T-helper 1 cell (primary cell): ENCODE data around the gene GPR158.

Experiments used
- DNase-seq, 5 donors: peaks; one replicate each; pipeline ENCODE4 v3.0.0-alpha.2; 2012 to 2020

GPR158 gene

GRCh38 chr10:25198151-25198550, 23.4 kb downstream of the GPR158 start:
- DNase-seq = no peak

- DNase-seq = no peak
Observed at GRCh38 chr10:25206693-25207414, 32.1 kb downstream of the GPR158 start.

- DNase-seq = no peak
Observed at GRCh38 chr10:25209618-25210017, 34.8 kb downstream of the GPR158 start.

GRCh38 chr10:25210265-25210664, 35.5 kb downstream of the GPR158 start:
- DNase-seq = no peak

- no peak for DNase-seq
Observed at GRCh38 chr10:25220156-25220555, 45.4 kb downstream of the GPR158 start.

GRCh38 chr10:25222085-25222660, 47.4 kb downstream of the GPR158 start:
- no peak for DNase-seq

DNA sequence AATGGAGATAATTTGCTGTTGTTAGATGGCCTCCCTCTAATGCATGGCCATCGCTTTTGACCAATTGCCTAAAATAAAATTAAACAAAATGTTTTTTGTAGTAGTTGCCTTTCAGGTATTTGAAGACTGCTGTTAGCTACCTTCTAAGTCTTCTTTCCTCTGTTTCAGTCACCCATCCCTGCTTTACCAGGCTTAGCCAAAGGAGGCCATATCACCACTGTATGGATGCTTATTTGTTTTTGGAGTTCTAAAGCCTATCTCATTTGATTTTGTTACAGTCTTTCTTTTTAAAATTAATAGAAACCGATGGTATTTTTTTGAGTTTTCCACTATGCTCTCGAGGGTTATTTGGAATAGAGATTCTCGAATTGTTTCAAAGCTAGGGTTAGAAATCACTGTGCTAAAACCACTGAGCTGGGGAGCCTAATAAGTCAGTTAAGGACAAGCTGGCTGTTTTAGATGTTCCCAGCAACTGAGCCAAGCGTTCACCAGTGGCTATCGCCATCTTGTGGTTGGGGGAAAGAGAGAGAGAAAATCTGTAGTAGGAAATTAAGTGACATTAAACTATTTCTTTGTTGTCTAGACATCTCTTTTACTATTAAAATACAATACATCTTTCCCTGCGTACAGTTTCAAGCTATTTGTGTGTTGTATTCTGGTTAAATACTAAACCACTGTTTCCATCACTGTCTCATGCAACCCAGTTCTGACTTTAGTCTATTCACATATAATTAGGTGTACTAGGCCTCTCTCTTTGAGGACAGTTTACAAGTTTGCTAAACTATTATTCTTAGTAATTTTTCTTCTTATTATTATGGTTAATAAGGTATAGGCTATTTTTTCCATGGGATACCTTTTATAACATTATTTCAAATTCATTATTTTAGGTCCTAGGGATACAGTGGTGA, 52.2 kb downstream of the GPR158 start:
- DNase-seq = no peak

GRCh38 chr10:25231751-25232150, 57.0 kb downstream of the GPR158 start:
- DNase-seq = no peak

DNA sequence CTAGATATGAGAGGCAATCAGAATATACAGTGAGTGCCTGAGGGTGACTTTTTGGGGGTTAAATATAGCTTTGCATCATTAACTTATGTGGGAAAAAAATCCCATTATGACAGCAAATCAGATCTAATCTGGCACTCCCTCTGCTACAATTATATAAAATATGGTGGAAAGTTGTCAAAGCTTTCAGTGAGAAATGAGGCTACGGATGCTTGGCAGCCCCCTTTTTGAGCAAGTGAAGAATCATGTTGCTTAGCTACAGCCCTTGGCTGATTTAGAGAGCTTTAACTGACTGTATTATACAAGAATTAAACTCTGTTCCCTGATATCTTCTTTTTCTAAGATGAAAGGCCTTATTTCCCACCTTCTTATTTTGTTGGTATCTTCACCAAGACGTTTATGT, 57.4 kb downstream of the GPR158 start:
- DNase-seq = no peak

DNA sequence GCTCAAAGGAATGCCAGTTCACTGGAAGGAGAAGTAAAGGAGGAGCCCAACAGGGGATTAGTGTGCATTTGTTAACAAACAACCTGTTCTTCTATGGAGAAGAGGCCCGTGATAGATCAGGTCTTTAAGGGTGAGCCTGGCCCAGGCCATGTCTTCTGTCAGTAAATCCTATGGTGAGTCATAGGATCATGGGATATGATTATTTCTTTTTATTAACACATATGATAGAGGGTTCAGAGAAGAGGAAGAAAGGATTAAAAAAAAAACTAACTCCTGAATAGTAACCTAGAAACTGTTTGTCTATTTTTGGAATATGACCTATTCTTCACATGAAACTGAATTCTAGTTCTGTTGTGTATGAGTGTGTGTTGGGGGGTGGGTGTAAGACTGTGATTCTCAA, 70.4 kb downstream of the GPR158 start:
- DNase-seq = no peak

DNA sequence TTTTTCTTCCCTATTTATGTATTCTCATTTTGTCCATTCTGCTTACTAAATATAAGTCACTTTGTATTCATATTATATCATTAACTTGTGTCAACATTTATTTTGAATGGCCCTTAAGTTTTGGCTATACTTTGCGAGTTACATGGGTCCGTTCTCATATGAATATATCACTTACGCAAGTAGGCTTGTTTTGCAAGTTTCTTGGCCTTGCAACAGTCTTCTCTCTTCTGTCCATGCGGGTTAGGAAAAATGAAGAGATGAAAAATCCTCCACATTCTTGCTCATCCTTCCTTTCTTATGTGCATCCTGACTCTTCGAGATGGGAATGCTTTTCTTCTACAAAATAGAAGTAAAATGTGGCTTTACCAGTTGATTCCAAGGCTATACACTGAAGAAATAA, 82.8 kb downstream of the GPR158 start:
- no peak for DNase-seq

DNA sequence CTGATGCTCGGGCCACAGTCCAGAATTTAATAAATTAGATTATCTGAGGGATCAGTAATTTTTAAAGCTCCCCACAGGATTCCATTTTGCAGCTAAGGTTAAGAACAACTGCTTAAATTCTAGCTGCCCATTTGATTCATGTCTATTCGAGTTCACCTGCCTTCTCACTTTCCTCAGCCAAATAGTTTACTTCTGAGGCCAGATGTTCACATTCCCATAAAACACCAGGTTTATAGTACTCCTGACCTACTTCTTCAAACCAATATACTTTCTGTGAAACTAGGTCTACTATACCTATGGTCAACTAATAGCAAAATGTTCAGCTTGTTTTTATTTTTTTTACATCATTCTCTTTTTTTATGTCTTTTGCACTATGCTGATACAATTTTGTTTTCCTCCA, 86.3 kb downstream of the GPR158 start:
- no peak for DNase-seq

GRCh38 chr10:25261558-25261957, 86.8 kb downstream of the GPR158 start:
- DNase-seq = no peak

- DNase-seq = no peak
Observed at GRCh38 chr10:25263931-25264330, 89.1 kb downstream of the GPR158 start.

GRCh38 chr10:25278180-25278579, 103.4 kb downstream of the GPR158 start:
- DNase-seq = no peak

DNA sequence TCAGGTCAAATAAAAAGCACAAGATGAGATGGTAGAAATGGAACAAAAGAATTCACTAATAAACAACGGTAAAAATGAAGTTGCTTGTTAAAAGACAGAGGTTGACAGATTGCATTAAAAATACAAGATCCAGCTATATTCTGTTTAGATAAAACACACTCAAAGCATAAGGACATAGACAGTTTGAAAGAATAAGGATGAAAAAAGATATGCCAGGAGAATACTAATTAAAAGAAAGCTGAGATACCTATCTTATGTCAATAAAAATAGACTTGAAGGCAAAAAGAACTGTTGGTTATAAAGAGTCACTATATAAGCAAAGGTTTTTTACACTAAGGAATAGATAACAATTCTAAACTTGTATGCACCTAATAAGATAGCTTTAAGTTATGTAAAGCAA, 105.3 kb downstream of the GPR158 start:
- no peak for DNase-seq

DNA sequence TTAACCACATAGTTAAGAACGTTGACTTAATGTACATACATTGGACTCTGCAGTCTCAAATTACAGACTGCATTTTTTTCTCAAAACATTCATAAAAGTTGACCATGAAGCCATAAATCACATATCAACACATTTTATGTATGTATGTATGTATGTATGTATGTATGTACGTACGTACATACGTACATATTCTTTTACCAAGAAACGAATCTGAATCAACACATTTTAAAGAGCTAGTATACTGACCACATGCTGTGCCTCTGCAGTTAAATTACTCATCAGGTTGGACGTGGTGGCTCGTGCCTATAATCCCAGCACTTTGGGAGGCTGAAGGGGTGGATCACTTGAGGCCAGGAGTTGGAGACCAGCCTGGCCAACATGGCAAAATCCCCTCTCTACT, 105.8 kb downstream of the GPR158 start:
- no peak for DNase-seq

- no peak for DNase-seq
Observed at GRCh38 chr10:25285809-25286208, 111.0 kb downstream of the GPR158 start.

GRCh38 chr10:25288181-25288580, 113.4 kb downstream of the GPR158 start:
- no peak for DNase-seq

- no peak for DNase-seq
Observed at GRCh38 chr10:25294032-25294926, 119.5 kb downstream of the GPR158 start.

- no peak for DNase-seq
Observed at GRCh38 chr10:25296324-25296723, 121.5 kb downstream of the GPR158 start.

GRCh38 chr10:25297466-25297865, 122.7 kb downstream of the GPR158 start:
- DNase-seq = no peak

GRCh38 chr10:25300073-25300472, 125.3 kb downstream of the GPR158 start:
- DNase-seq = no peak
